K562 (cell line): ENCODE results near the gene MMP11. TPM values are rescaled to one million over a fixed set of nuclear protein-coding genes. Genes with fewer than 3 reads are reported as not detected.

Experiments
- CBFA2T3 ChIP-seq: fragments of 450-650 bp; IDR thresholded peaks from 2 replicates; pipeline ENCODE4 v1.6.1; 2017
- CBFB ChIP-seq: sonication (generic); formaldehyde crosslinking; IDR thresholded peaks from 2 replicates; pipeline ENCODE4 v1.4.0; 2020; ENCODE audit warnings: mild to moderate bottlenecking, missing genetic modification reagents
- CC2D1A ChIP-seq: fragments of 450-650 bp; IDR thresholded peaks from 2 replicates; pipeline ENCODE4 v1.6.1; 2017; ENCODE audit warnings: mild to moderate bottlenecking
- CXXC5 ChIP-seq: fragments of 250-450 bp; sonication (Bioruptor Pico); IDR thresholded peaks from 2 replicates; pipeline ENCODE4 v1.8.0; 2022; ENCODE audit warnings: inconsistent platforms, mild to moderate bottlenecking, moderate library complexity
- ETV5 ChIP-seq: sonication (generic); formaldehyde crosslinking; IDR thresholded peaks from 2 replicates; pipeline ENCODE4 v1.4.0; 2020; ENCODE audit warnings: low read depth, mild to moderate bottlenecking, missing genetic modification reagents
- EZH2 ChIP-seq: IDR thresholded peaks from 2 replicates; pipeline ENCODE4 v1.6.1; 2012; ENCODE audit warnings: low read depth, mild to moderate bottlenecking, inconsistent platforms, low read length, borderline replicate concordance
- FOXA3 ChIP-seq, 2 experiments: fragments of 450-650 bp in 1 of 2; sonication (generic) in 1 of 2; formaldehyde crosslinking; IDR thresholded peaks in 1 of 2; conservative IDR thresholded peaks in 1 of 2; 2 replicates each; pipeline versions ENCODE4 v1.4.0 to v1.8.0; 2020 to 2022; ENCODE audit warnings: mild to moderate bottlenecking in 2 of 2, missing genetic modification reagents in 1 of 2
- GATA2 ChIP-seq: sonication (generic); formaldehyde crosslinking; IDR thresholded peaks from 2 replicates; pipeline ENCODE4 v1.4.0; 2020; ENCODE audit warnings: mild to moderate bottlenecking, missing genetic modification reagents
- NFE2 ChIP-seq: IDR thresholded peaks from 2 replicates; pipeline ENCODE4 v1.6.1; 2014; ENCODE audit warnings: antibody characterized with exemption, low read depth
- NR2C1 ChIP-seq, 2 experiments: fragments of 450-650 bp; IDR thresholded peaks; 2 replicates each; pipeline ENCODE4 v1.6.1; 2017; ENCODE audit warnings: mild to moderate bottlenecking in 2 of 2, antibody characterized with exemption in 1 of 2, inconsistent platforms in 1 of 2, missing compliant biosample characterization in 1 of 2, missing genetic modification characterization in 1 of 2
- OTX1 ChIP-seq: fragments of 450-650 bp; formaldehyde crosslinking; IDR thresholded peaks from 2 replicates; pipeline ENCODE4 v1.4.0; 2022; ENCODE audit warnings: mild to moderate bottlenecking
- POLR3A ChIP-seq: IDR thresholded peaks from 2 replicates; pipeline ENCODE4 v1.6.1; 2011; ENCODE audit warnings: borderline replicate concordance, mild to moderate bottlenecking, moderate library complexity; ENCODE audit not compliant: insufficient read length, insufficient read depth; ENCODE audit errors: extremely low read depth
- RCOR1 ChIP-seq, 2 experiments: IDR thresholded peaks; 2 replicates each; pipeline ENCODE4 v1.6.1; 2012; ENCODE audit warnings: low read depth in 2 of 2, low read length in 2 of 2, borderline replicate concordance in 1 of 2, improper control_type of control experiment in 1 of 2
- RFX1 ChIP-seq: fragments of 450-650 bp; IDR thresholded peaks from 2 replicates; pipeline ENCODE4 v1.6.1; 2016; ENCODE audit warnings: mild to moderate bottlenecking, moderate library complexity
- SETDB1 ChIP-seq: IDR thresholded peaks from one replicate; pipeline ENCODE4 v1.6.1; 2012; ENCODE audit warnings: low read length, control low read depth, inconsistent platforms
- TEAD4 ChIP-seq, 2 experiments: sonication (generic) in 1 of 2; formaldehyde crosslinking in 1 of 2; IDR thresholded peaks; 2 replicates each; pipeline versions ENCODE4 v1.6.1 to v1.8.0; 2012 to 2022; ENCODE audit warnings: borderline replicate concordance in 1 of 2, inconsistent platforms in 1 of 2, low read length in 1 of 2, mild to moderate bottlenecking in 1 of 2, missing genetic modification reagents in 1 of 2
- ZBTB17 ChIP-seq: fragments of 450-650 bp; formaldehyde crosslinking; IDR thresholded peaks from 2 replicates; pipeline ENCODE4 v1.4.0; 2020; ENCODE audit warnings: mild to moderate bottlenecking
- ZFP30 ChIP-seq: fragments of 250-450 bp; sonication (Bioruptor Pico); IDR thresholded peaks from 2 replicates; pipeline ENCODE4 v1.8.0; 2022; ENCODE audit warnings: moderate library complexity, mild to moderate bottlenecking, inconsistent platforms, borderline replicate concordance
- ZNF41 ChIP-seq: fragments of 250-450 bp; sonication (Bioruptor Pico); conservative IDR thresholded peaks from 2 replicates; pipeline ENCODE4 v1.4.0; 2020; ENCODE audit warnings: mild to moderate bottlenecking
- polyA plus RNA-seq, 8 experiments: library from polyadenylated mRNA; depleted of rRNA in 4 of 8; stranded (reverse) in 5 of 8; unstranded in 3 of 8; fragments of >200 nt; fragmentation: Nextera tagmentation in 2 of 8; fragmentation: Illumina TruSeq in 1 of 8; extraction: Ambion mirVana in 2 of 8; extraction: Trizol in 1 of 8; gene quantifications; 2 replicates each; pipeline versions ENCODE4 v1.2.1 to v1.2.3, GENCODE V29; 2011 to 2014; ENCODE audit warnings: inconsistent platforms in 1 of 8, missing spikeins in 1 of 8
- total RNA-seq, 7 experiments: library from RNA; depleted of rRNA in 6 of 7; stranded (reverse); fragments of >200 nt in 6 of 7; fragmentation: Illumina TruSeq in 2 of 7; extraction: Trizol in 2 of 7; gene quantifications; 2 replicates each; pipeline versions ENCODE4 v1.2.1 to v1.2.3, GENCODE V29; 2011 to 2021; ENCODE audit warnings: low replicate concordance in 1 of 7
- TF ChIP-seq, protein P1 (sequence below): sonication (generic); formaldehyde crosslinking; IDR thresholded peaks from 2 replicates; pipeline ENCODE4 v1.8.1; 2023; ENCODE audit warnings: mild to moderate bottlenecking, missing genetic modification reagents, moderate library complexity
- TF ChIP-seq, protein P2 (sequence below): fragments of 450-650 bp; IDR thresholded peaks from 2 replicates; pipeline ENCODE4 v1.6.1; 2016; ENCODE audit warnings: missing biosample characterization, missing genetic modification characterization
- TF ChIP-seq, protein P3 (sequence below): IDR thresholded peaks from 2 replicates; pipeline ENCODE4 v1.6.1; 2011; ENCODE audit not compliant: insufficient read length; ENCODE audit errors: extremely low read depth
- TF ChIP-seq, protein P4 (sequence below): fragments of 450-650 bp; IDR thresholded peaks from 2 replicates; pipeline ENCODE4 v1.6.1; 2018; ENCODE audit warnings: mild to moderate bottlenecking, low read depth; ENCODE audit not compliant: partially characterized antibody

Gene MMP11
- total and polyA plus RNA-seq, 9 of the 15 experiments (the other 6 are each of a cell fraction or from before 2014, with no cell fraction given) = 0.14 to 1.8 (median 1.1) TPM; not detected in 2

DNA sequence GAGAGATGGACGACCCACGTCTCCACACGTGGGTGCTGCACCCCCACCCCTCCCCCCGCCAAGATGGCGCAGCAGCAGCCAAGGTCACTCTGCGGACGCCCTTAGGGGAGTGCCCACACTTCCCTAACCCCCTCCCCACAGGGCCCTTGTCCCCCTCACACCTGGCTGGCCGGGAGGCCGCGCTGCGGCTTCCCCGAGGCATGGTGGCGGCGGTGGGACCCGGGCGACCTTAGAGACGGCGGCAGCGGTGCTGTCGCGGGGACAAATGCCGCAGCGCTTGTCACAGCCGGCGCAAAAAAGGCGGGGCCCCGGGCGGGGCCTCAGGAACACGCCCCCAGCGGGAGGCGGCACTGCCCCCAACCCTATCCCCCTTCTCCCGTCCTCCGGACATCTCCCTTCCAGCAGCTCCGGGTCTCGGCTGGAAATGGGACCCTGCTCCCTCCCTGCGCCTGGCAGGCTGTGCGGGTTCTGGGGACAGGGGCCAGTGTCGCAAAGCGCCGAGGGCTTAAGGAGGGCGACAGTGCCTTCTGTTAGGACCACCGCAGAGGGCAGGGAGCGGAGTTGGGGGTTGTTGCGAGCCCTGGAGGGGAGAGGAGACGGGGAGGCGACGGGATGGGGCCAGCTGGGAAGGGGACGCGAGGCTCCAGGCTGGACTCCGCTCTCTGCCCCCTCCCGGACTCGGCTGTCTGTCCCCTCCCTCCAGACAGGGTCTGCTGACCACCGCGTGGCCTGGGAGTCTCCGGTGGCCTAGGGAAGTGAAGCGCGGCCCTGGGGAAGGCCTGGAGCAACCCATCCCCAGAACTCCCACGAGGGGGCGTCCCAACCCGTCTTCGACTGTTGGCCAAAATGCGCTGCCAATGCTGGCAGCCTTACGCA lies 4.7 kb upstream of the MMP11 start, which contains the start of gene CHCHD10 (continued):
- TF ChIP-seq, protein P1, sequence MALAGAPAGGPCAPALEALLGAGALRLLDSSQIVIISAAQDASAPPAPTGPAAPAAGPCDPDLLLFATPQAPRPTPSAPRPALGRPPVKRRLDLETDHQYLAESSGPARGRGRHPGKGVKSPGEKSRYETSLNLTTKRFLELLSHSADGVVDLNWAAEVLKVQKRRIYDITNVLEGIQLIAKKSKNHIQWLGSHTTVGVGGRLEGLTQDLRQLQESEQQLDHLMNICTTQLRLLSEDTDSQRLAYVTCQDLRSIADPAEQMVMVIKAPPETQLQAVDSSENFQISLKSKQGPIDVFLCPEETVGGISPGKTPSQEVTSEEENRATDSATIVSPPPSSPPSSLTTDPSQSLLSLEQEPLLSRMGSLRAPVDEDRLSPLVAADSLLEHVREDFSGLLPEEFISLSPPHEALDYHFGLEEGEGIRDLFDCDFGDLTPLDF (CRISPR knock-in tag) = no peak
- TF ChIP-seq ZFP30 (CRISPR knock-in tag) (no peak), ZNF41 (CRISPR knock-in tag) (peak; percentile 68; the same call in 1 of the 2 replicates), ETV5 (CRISPR knock-in tag) (no peak), NFE2 (no peak), RFX1 (no peak), FOXA3 (CRISPR knock-in tag; conservative IDR thresholded peaks at IDR 0.05 in 1 of 2, IDR thresholded peaks at IDR 0.05 in 1 of 2) (peak in 1 of 2 experiments; percentile 55; a peak in 1 of 4 replicates), TEAD4 (IDR thresholded peaks at IDR 0.05; ENCODE audit: low read length) (no peak), TEAD4 (CRISPR knock-in tag; IDR thresholded peaks at IDR 0.05; ENCODE audit: borderline replicate concordance) (no peak), CBFA2T3 (no peak), POLR3A (no peak), CXXC5 (peak; percentile 68), EZH2 (no peak), RCOR1 (IDR thresholded peaks at IDR 0.05; ENCODE audit: borderline replicate concordance in 1 of 2, low read depth in 2 of 2, low read length in 2 of 2) (no peak), OTX1 (CRISPR knock-in tag) (no peak), CBFB (CRISPR knock-in tag) (0 out of 2 replicates have a peak, but pooled peaks have one; percentile 50), GATA2 (CRISPR knock-in tag) (no peak), ZBTB17 (peak; percentile 76), NR2C1 (IDR thresholded peaks at IDR 0.05) (peak; percentile 14; the same call in 1 of the 2 replicates), NR2C1 (tag; IDR thresholded peaks at IDR 0.05) (peak; percentile 62; the same call in 1 of the 2 replicates), CC2D1A (no peak), SETDB1 (no peak)
- TF ChIP-seq, protein P2, sequence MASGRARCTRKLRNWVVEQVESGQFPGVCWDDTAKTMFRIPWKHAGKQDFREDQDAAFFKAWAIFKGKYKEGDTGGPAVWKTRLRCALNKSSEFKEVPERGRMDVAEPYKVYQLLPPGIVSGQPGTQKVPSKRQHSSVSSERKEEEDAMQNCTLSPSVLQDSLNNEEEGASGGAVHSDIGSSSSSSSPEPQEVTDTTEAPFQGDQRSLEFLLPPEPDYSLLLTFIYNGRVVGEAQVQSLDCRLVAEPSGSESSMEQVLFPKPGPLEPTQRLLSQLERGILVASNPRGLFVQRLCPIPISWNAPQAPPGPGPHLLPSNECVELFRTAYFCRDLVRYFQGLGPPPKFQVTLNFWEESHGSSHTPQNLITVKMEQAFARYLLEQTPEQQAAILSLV (tag) = no peak
- TF ChIP-seq, protein P3, sequence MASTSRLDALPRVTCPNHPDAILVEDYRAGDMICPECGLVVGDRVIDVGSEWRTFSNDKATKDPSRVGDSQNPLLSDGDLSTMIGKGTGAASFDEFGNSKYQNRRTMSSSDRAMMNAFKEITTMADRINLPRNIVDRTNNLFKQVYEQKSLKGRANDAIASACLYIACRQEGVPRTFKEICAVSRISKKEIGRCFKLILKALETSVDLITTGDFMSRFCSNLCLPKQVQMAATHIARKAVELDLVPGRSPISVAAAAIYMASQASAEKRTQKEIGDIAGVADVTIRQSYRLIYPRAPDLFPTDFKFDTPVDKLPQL = no peak
- TF ChIP-seq, protein P4, sequence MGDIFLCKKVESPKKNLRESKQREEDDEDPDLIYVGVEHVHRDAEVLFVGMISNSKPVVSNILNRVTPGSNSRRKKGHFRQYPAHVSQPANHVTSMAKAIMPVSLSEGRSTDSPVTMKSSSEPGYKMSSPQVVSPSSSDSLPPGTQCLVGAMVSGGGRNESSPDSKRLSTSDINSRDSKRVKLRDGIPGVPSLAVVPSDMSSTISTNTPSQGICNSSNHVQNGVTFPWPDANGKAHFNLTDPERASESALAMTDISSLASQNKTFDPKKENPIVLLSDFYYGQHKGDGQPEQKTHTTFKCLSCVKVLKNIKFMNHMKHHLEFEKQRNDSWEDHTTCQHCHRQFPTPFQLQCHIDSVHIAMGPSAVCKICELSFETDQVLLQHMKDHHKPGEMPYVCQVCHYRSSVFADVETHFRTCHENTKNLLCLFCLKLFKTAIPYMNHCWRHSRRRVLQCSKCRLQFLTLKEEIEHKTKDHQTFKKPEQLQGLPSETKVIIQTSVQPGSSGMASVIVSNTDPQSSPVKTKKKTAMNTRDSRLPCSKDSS = no peak
